H1 (cell line): ENCODE results near the gene KBTBD12. TPM values are rescaled to one million over a fixed set of nuclear protein-coding genes. Genes with fewer than 3 reads are reported as not detected.

ENCODE experiments used
- POLR2AphosphoS5 ChIP-seq: IDR thresholded peaks from 2 replicates; pipeline ENCODE4 v1.6.1; 2011; ENCODE audit warnings: low read depth, low read length
- TAF1 ChIP-seq: IDR thresholded peaks from 2 replicates; pipeline ENCODE4 v1.6.1; 2011; ENCODE audit warnings: mild to moderate bottlenecking, low read depth, low read length
- TCF12 ChIP-seq: IDR thresholded peaks from 2 replicates; pipeline ENCODE4 v1.6.1; 2011; ENCODE audit warnings: low read depth, mild to moderate bottlenecking, low read length
- polyA plus RNA-seq, 7 experiments: library from polyadenylated mRNA; depleted of rRNA in 3 of 7; stranded (reverse) in 5 of 7; unstranded in 2 of 7; fragments of >200 nt in 5 of 7; fragments of 200-250 nt in 2 of 7; gene quantifications; 1 replicate in 5 of 7; 2 replicates in 1 of 7; 4 replicates in 1 of 7; pipeline versions ENCODE4 v1.2.1 to v1.2.3, GENCODE V29; 2011 to 2013; ENCODE audit warnings: missing spikeins in 2 of 7, mixed read lengths in 2 of 7
- total RNA-seq: library from RNA; stranded (reverse); fragmentation: NEBNext Ultra II Directional; extraction: Animal tissue kit (Norgen Biotek cat#: 25700); gene quantifications from 2 replicates; pipeline ENCODE4 v1.2.1, GENCODE V29; 2021

Gene KBTBD12
- total and polyA plus RNA-seq, 2 of the 8 experiments (the other 6 are each of a cell fraction or from before 2014, with no cell fraction given), result 0.33 to 0.63 TPM

DNA sequence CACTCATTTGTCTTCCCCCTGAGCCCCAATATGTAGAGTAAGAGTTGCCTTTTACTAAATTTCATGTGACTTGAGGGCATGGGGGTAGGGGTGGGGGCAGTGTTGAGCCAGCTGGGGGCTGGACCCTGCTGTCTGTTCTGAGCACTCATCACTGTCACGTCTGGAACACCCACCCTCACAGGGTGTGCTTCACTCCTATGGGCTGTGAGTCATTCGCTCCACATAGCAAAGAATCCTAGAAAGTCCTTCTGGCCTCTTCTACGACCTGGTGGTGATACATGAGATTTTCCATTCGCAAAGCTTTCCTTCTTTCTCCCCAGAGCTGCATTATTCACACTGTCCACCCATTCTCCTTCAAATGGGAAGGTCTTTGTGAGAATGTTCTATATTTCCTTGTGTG lies 49.1 kb upstream of the KBTBD12 start (continued):
- TF ChIP-seq TAF1 (no peak), POLR2AphosphoS5 (no peak), TCF12 (no peak)
